GM18502 (cell line): ENCODE results near the gene UAP1.
"Not testable (repeated sequence)": the region's sequence is repeated elsewhere in the genome, so short reads cannot be mapped to it uniquely, and the experiment has no call there.

Experiments used
- ATAC-seq: cut with Tn5 transposase; IDR thresholded peaks from one replicate; pipeline ENCODE4 v1.9.1; 2021; ENCODE audit warnings: mild to moderate bottlenecking; ENCODE audit not compliant: unreplicated experiment, poor library complexity

Gene UAP1

DNA sequence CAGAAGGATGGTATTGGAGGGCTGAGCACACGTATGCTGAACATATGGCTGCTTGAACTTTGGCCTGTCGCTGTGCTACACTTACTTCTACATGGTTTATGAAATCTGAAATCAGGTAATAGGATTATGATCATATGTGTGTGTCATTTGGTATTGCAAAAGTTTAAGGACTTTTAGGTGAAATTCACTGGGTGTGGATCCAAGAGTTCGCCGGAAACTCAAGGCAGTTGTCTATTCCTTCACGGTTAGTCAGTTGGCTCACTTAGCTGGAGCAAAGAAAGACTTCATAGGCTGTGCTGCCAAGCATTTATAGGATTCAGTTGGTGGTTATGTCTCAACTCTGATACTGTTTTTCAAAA, 927 bp downstream of the UAP1 start:
- no peak for ATAC-seq

DNA sequence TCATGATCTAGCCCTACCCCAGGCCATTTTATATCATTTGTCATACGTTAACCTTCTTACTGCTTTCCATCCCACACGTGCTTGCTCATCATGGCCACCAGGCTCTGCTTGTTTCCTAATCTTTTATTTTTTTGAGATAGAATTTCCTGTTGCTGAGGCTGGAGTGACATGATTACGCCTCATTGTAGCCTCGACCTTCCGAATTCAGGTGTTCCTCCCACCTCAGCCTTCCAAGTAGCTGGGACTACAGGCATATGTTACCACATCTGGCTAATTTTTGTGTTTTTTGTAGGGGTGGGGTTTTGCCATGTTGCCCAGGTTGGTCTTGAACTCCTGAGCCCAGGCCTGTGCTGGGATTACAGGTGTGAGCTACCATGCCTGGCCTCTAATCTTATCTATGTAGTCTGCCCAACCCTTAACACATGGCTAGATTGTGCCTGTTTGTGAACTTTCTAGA, 3.3 kb downstream of the UAP1 start:
- no peak for ATAC-seq

DNA sequence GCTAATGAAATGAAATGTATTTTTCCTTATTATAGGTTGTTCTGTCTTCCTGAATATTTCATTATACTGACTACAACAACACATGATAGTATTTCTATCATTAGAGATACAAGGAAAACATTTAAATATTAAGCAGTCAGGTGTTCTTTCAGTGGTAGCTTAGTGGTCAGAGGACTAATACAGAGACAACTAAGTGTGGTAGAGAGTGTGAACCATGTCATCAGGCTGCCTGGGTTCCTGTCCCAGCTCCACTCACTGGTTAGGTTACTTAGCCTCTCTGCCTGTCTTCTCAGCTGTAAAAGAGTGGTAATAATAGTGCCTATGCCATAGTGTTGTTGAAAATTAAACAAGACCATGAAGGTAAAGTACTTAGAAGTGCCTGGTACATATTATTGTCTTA, 3.9 kb downstream of the UAP1 start:
- ATAC-seq = no peak

DNA sequence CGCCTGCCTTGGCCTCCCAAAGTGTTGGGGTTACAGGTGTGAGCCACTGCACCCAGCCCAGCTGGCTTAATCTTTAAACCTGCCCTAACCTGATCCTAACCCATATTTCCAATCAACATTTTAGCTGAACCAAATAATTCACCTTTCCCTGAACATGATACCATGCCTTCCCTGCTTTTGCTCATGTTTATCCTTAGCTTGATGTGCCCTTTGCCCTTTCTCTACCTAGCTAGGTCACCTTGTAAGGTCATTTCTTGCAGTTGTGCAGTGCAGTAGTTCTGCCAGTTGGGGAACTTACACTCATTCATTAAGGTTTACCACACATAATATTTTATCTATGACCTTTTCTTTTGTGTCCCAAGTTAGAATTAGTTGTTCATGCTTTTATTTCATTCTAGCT, 5.3 kb downstream of the UAP1 start:
- ATAC-seq = no peak

DNA sequence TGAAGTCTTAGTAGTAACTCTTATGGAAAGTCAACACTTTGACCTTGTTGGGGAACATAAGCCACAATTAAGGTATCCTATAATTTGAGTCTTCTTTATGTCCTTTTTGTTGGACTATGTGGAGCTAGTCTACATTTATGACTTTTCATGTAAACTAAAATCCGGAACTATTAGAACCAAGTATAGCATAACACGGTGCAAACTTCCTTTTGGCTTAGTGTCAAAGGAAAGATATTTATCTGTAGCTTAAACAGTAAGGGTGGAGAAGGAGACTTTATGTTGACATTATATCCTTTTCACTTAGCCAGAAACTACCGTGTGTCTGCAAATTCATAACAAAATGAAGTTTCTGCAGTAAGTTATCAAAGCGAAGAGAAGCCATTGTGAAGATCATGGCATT, 7.3 kb downstream of the UAP1 start:
- no peak for ATAC-seq

DNA sequence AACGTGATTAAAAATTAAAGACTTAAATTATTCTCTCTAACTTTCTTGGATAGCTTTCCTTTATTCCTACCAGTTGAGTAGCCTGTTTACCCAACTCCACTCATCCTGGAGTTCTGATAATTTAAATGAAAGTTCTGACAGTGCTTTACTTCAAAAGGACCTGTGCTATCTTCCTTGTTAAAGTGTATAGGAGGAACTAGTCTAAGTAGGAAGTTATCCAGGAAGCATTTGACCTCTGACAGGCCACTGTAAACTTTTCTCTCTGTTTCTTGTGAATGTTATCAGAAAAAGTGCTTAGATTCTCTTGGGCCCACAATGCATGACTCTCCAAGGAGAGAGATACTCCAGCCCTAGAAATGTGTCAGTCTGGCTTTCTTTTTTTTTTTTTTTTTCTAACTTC, 9.2 kb downstream of the UAP1 start:
- no peak for ATAC-seq

DNA sequence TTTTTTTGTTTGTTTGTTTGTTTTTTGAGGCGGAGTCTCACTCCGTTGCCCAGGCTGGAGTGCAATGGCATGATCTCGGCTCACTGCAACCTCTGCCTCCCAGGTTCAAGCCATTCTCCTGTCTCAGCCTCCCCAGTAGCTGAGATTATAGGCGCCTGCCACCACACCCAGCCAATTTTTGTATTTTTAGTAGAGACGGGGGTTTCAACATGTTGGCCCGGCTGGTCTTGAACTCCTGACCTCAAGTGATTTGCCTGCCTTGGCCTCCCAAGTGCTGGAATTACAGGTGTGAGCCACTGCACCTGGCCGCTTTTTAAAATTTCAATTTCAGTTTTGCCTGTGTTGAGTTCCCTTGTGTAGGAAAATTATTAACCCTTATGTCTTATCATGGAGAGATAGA, 9.6 kb downstream of the UAP1 start:
- ATAC-seq = not testable (repeated sequence)

DNA sequence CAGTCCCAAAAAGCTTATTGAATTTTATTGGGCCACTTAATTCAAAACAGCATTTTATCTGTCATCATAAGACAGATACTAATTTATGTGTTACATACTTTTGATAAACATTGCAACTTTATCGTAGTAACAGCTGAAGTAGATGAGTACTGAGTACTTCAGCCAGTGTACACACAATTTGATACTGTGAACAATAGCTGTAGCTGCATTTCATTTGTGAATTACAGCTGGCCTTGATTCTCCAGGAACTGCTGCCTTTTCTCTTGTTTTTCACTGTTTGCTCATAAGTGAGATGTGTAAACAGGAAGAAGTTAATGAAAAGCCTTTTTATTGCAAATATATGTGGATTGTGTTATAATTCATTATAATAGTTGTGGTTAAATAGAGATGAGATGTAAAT, 10.2 kb downstream of the UAP1 start:
- no peak for ATAC-seq

DNA sequence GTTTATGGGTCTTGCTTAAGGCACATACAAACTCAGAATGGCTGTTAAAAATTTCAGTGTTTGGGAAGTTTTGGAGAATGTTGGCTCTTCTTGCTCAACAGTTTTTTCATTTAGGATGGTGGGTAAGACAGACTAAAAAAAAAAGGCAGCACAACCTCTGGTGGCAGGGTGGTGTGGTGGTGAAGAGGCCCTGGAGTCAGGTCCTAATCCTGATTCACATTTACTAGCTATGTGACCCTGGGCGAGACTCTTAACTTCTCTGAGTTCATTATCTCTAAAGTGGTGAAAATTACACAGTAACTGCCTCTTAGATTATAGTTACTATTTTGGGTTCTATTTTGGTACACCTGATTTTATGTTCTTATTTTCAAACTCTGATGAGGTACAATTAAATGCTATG, 11.6 kb downstream of the UAP1 start:
- ATAC-seq = no peak

DNA sequence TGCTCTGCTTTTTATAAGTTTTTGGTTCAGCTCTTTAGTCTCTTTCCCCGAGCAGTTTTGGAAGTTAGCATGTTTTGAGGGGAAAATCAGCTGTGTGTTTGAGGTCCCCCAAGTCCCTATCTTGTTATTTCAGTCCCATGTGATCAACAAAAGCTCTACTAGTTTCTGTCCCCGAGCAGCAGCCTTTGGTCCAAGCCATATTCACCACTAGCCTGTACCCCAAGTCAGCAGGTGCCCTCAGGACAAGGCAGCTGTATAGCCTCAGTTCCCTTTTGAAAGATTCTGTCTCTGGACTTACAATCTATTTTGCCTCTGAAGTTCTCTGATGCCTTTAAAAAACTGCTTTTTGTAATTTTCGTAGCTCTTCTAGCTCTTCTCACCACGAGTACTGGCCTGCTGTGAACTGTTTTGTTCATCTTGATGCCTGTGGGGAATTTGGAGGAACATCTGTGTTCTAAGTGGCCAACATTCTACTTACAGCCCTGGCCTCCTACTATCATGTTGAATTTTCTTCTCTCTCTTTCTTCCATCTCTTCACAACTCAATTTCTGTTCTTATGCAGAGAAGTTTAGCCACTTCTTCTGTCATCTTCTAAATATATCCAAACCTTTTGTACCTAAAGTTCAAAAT, 16.7 kb downstream of the UAP1 start:
- ATAC-seq = no peak

DNA sequence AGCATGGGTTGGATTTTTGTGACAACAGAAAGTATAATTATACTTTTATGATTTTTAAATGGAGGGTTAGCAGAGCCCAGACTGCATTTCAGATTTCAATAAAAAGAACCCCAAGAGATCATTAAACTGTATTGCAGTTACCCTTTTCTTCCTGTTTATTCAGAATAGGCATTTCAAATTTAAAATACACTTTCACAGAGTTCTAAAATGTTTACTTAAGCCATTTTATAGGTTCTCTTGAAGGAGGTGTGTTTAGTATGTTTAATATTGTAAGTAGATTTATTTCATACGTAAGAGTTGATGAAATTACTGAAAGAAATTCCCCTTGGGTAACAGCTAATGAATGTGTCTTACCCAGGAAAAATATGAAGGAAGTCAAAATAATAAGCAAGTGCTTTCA, 17.4 kb downstream of the UAP1 start:
- ATAC-seq = no peak

DNA sequence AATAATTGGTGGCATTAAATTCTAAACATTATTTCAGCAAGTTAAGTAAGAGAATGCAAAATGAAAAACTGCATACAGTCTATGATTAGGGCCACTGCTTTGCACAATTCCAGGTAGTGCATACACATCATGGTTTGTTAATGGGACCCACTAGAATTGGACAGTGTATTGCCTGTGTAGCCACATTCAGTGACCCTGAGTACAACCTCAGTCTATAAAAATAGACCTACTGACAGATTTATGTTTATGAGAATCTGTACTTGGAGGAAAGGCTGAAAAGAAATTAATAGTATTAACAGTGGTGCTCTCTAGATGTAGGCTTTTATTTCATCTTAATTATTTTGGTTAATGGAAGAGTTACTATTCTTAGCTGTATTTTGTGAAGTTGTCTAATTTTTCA, 18.8 kb downstream of the UAP1 start:
- ATAC-seq = no peak

DNA sequence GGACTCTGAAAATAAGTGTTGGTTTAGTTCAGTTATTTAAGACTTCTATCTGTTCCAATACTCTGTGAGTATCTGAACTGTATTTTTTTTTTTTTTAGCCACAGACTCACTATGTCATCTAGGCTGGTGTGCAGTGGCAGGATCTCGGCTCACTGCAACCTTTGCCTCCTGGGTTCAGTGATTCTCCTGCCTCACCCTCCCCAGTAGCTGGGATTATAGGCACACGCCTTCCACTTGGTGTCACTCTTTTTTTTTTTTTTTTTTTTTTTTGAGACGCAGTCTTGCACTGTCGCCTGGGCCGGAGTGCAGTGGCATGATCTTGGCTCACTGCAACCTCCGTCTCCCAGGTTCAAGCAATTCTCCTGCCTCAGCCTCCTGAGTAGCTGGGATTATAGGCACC, 21.4 kb downstream of the UAP1 start:
- ATAC-seq = not testable (repeated sequence)

DNA sequence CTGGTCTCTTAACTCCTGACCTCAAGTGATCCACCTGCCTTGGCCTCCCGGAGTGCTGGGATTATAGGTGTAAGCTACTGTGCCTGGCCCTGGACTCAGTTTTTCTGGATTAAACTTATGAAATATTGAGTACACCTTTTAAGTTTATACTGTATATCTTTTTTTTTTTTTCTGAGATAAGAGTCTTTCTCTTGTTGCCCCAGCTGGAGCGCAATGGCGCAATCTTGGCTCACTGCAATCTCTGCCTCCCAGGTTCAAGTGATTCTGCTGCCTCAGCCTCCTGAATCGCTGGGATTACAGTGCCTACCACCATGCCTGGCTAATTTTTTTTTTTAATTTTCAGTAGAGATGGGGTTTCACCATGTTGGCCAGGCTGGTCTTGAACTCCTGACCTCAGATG, 23.6 kb downstream of the UAP1 start:
- not testable (repeated sequence) for ATAC-seq

DNA sequence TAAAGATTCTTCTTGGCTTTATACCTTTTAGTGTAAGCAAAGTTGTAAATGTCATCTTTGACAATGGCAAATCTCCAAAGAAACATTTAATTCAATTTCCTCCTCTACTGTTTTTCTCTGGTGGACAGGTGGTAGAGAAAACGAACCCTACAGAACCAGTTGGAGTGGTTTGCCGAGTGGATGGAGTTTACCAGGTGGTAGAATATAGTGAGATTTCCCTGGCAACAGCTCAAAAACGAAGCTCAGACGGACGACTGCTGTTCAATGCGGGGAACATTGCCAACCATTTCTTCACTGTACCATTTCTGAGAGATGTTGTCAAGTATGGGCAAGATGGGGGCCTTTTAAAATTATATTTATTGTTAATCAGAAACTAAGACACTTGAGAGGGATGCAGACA, 25.8 kb downstream of the UAP1 start:
- ATAC-seq = no peak

DNA sequence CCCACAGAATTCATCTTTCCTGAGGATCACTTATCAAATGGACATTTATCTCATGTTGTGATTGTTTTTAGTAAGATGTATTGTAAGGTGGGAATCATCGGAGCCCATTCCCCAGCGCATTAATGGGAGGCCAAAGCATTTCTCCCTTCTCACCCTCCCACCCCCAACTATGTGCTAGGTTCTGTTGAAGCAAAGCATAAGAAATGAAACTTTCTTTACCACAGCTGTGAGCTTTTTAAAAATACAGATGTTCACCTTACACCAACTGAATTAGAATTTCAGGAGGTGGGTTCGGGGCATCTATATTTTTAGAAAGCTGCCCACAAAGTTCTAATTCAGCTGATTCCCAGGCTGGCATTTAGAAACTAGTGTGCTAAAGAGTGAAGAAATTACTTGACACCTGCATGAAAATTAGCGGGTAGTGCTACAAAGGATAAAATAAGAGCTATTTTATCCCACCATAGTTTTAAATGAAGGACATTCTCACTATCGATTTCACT, 26.3 kb downstream of the UAP1 start:
- ATAC-seq = no peak

DNA sequence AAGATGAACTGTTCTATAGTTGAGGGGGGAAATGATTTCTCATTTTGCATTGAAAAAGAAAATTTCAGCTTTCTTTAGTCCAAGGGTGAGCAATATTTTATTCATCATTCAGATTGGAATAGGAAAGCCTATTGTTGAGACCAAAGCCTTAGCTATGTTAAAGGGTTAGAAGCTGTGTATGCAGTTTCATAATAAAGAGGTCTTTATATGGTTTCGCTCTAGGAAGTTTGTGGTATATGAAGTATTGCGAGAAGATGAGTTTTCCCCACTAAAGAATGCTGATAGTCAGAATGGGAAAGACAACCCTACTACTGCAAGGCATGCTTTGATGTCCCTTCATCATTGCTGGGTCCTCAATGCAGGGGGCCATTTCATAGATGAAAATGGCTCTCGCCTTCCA, 28.6 kb downstream of the UAP1 start:
- ATAC-seq = no peak

DNA sequence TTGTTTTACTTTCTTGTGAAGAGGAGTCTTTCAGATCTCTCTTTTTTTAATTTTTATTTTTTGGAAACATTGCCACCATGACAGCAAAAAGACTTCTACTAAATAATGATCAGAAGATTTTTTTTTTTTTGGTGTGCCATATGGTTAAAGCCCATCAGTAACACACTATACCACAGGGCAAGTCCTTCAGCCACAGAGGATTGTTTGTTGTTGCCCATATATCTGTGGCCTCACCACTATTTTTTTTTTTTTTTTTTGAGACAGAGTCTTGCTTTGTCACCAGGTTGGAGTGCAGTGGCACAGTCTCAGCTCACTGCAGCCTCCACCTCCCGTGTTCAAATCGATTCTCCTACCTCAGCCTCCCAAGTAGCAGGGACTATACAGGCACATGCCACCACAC, 29.2 kb downstream of the UAP1 start:
- no peak for ATAC-seq

DNA sequence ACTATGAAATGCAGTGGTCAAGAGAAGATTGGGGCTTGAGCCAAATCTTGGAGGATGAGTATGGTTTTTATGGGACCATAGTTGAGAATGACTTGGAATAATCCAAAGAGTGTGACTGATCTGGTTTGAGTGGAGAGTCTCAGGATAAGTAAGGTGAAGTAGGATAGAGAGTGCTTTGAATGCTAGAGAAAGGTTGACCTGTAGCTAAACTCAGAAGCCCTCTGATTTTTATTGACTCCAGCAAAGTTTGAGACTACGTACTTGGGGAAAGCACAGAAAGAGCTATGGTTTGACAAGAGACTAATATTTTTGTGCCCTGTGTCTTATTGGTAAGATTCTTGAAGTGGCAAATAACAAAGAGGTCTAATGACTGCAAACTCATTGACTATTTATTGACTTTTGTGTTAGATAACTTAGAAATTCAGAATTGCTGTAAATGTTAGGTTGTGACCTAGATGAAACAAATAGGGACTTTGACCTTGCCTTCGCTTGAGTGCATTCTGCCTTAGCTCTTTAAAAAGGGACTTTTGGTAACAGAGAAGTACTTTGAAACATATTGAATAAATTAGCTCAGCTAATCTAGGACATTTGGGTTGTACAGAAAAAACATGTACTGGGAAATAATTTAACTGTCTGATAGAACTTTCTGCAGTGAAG, 35.1 kb downstream of the UAP1 start:
- ATAC-seq = no peak

DNA sequence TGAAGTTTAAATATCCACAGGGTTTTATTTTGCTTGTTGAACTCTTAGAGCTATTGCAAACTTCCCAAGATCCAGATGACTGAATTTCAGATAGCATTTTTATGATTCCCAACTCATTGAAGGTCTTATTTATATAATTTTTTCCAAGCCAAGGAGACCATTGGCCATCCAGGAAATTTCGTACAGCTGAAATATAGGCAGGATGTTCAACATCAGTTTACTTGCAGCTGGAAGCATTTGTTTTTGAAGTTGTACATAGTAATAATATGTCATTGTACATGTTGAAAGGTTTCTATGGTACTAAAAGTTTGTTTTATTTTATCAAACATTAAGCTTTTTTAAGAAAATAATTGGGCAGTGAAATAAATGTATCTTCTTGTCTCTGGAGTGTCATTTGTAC, 37.9 kb downstream of the UAP1 start:
- no peak for ATAC-seq

DNA sequence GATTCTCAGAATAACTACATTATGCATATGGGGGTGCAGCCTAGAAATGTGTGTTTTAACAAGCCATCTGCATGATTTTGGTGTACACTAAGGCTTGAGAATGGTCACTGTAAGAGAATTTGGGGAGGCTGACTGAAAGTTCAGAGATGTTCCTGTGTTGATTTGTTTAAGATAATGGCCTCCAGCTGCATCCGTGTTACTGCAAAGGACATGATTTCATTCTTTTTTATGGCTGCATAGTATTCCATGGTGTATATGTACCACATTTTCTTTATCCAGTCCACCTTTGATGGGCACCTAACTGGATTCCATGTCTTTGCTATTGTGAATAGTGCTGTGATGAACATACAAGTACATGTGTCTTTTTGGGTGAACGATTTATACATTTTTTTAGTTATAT, 41.6 kb downstream of the UAP1 start:
- ATAC-seq = not testable (repeated sequence)

DNA sequence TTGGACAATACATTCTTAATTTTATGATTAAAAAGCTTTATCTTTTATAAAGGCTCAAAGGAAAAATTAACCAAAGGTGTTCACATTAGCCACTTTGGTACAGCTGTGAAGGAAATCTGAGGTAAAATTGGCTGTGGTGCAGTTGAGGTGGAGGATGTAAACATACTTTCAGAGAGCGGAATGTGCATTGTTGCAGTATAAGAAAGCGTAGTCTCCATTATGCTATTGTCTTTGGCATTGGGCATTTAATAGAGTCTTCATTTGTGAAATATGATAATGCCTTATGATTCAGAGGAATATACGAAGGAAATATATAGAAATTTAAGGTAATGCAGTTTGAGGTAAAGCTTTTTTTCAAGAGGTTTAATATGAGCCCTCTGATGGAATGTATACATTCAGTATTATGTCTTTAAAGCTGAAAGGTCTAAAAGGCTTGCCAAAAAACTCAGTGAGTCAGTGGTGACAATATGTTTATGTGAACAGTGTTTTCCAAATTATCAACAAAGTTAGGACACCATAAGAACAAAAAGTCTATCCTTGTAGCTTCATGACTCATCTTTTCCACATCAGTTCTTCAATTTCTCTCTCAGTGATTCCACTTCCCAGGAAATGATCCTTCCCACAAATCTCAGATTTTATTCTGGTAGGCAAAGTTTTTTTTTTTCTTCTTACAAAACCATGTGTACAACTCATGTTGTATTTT, 43.9 kb downstream of the UAP1 start:
- ATAC-seq = no peak
